Panc1 (cell line): ENCODE measurements around the gene KLHL26.

Experiments used
- CTCF ChIP-seq: fragments of 450-650 bp; IDR thresholded peaks from 2 replicates; pipeline ENCODE4 v1.5.1; 2017; ENCODE audit warnings: mild to moderate bottlenecking
- POLR2AphosphoS5 ChIP-seq: IDR thresholded peaks from 2 replicates; pipeline ENCODE4 v1.6.1; 2012; ENCODE audit warnings: mild to moderate bottlenecking, low read depth, low read length, moderate library complexity

GRCh38 chr19:18657590-18658365 is 20.9 kb downstream of the KLHL26 start:
- TF ChIP-seq CTCF (no peak), POLR2AphosphoS5 (no peak)
